Activated CD8-positive, alpha-beta T cell treated with anti-CD3 and anti-CD28 coated beads, Interleukin-2, amount 10 ng/mL, durations not matched to agents 7 days and 5 days (primary cell): Measurements from ENCODE around the gene RINT1. TPM values are rescaled to one million over a fixed set of nuclear protein-coding genes. Genes with fewer than 3 reads are reported as not detected.
A peak's percentile ranks its signal among the peaks of the same experiment; 100 is the strongest.
"Not testable (repeated sequence)": the region's sequence is repeated elsewhere in the genome, so short reads cannot be mapped to it uniquely, and the experiment has no call there.

Experiments
- ATAC-seq: fragments of 150-1000 bp; cut with Tn5 transposase; one replicate; pipeline ENCODE4 v1.10.0; 2021; ENCODE audit warnings: moderate library complexity
- CTCF ChIA-PET: fragments of 350-600 bp; sonication (Branson Sonifier 250); formaldehyde crosslinking; loops from one replicate; lab custom pipeline; 2021; ENCODE audit warnings: antibody characterized with exemption; lab: Charles Lee
- POLR2A ChIA-PET: fragments of 350-600 bp; sonication (Branson Sonifier 250); formaldehyde crosslinking; loops from one replicate; lab custom pipeline; 2021; ENCODE audit warnings: antibody characterized with exemption; lab: Charles Lee
- DNase-seq: peaks from one replicate; pipeline ENCODE4 v3.0.0-alpha.2; 2020
- H3K27ac Mint-ChIP-seq: one replicate; pipeline ENCODE4 v1.8.0; 2021; ENCODE audit warnings: mild to moderate bottlenecking, mixed read lengths
- H3K27me3 Mint-ChIP-seq: one replicate; pipeline ENCODE4 v1.8.0; 2021; ENCODE audit warnings: low read depth, mixed read lengths
- H3K36me3 Mint-ChIP-seq: one replicate; pipeline ENCODE4 v1.8.0; 2021; ENCODE audit warnings: low read depth, mixed read lengths
- H3K4me1 Mint-ChIP-seq: one replicate; pipeline ENCODE4 v1.8.0; 2021; ENCODE audit warnings: low read depth, mixed read lengths
- H3K4me3 Mint-ChIP-seq: one replicate; pipeline ENCODE4 v1.8.0; 2021; ENCODE audit warnings: mild to moderate bottlenecking, mixed read lengths
- H3K9me3 Mint-ChIP-seq: one replicate; pipeline ENCODE4 v1.8.0; 2022; ENCODE audit warnings: mixed read lengths; ENCODE audit not compliant: insufficient read depth
- total RNA-seq, 2 experiments: library from RNA; stranded (reverse); gene quantifications; one replicate each; pipeline ENCODE4 v1.2.3, GENCODE V29; 2021

Gene RINT1
- total RNA-seq, 2 experiments from 2014 or later = 21.1 to 21.9 TPM

GRCh38 chr7:105583061-105583460 is 51.1 kb downstream of the RINT1 start:
- POLR2A ChIA-PET = no interaction called here

GRCh38 chr7:105584165-105584564 is 52.2 kb downstream of the RINT1 start:
- Mint-ChIP-seq H3K27me3 (no peaks in the 10 kb centered on the region), H3K36me3 (no peaks in the 10 kb centered on the region), H3K4me1 (peaks cover 27% of the 10 kb centered on the region), H3K27ac (no peak overlapping the region), H3K4me3 (no peak overlapping the region), H3K9me3 (no peaks in the 10 kb centered on the region)
- ChIA-PET POLR2A (no interaction called here), CTCF (no interaction called here)
- DNase-seq = no peak
- ATAC-seq = no peak

More at GRCh38 chr7:105583061-105583460, 51.1 kb downstream of the RINT1 start:
- no peak overlapping the region for H3K27ac Mint-ChIP-seq
- H3K36me3 Mint-ChIP-seq = no peaks in the 10 kb centered on the region
- H3K4me3 Mint-ChIP-seq = no peak overlapping the region
- ATAC-seq (no peak), DNase-seq (no peak)
- CTCF ChIA-PET = no interaction called here
- H3K27me3 Mint-ChIP-seq = no peaks in the 10 kb centered on the region
- no peaks in the 10 kb centered on the region for H3K9me3 Mint-ChIP-seq
- peaks cover 18% of the 10 kb centered on the region for H3K4me1 Mint-ChIP-seq

GRCh38 chr7:105585850-105586500 is 54.0 kb downstream of the RINT1 start:
- ATAC-seq (no peak), DNase-seq (no peak)
- ChIA-PET POLR2A (interaction anchor here (1.2 kb wide), 1 partner anchor 54 kb away, joined by 4 read pairs; the partner anchor contains the start of gene RINT1), CTCF (interaction anchor here (1.6 kb wide), 1 partner anchor 663 kb away, joined by 3 read pairs; no protein-coding TSS in a partner anchor)
- Mint-ChIP-seq H3K27me3 (no peaks in the 10 kb centered on the region), H3K27ac (peak overlapping the region; percentile 53), H3K4me1 (peaks cover 27% of the 10 kb centered on the region), H3K4me3 (no peak overlapping the region), H3K36me3 (no peaks in the 10 kb centered on the region), H3K9me3 (no peaks in the 10 kb centered on the region)

- no peaks in the 10 kb centered on the region for H3K36me3 Mint-ChIP-seq
- POLR2A ChIA-PET = interaction anchor here (1.0 kb wide), 1 partner anchor 647 kb away, joined by 4 read pairs; no protein-coding TSS in a partner anchor
- peaks cover 2% of the 10 kb centered on the region for H3K27me3 Mint-ChIP-seq
- DNase-seq (no peak), ATAC-seq (no peak)
- H3K9me3 Mint-ChIP-seq = no peaks in the 10 kb centered on the region
- H3K27ac Mint-ChIP-seq = peak overlapping the region; percentile 22
- peaks cover 23% of the 10 kb centered on the region for H3K4me1 Mint-ChIP-seq
- CTCF ChIA-PET = interaction anchor here (1.0 to 2.4 kb wide), 7 partner anchors 11 to 665 kb away, joined by 3 to 19 read pairs (median 4); partner anchors contain the start of gene RINT1
- H3K4me3 Mint-ChIP-seq = no peak overlapping the region
Observed at GRCh38 chr7:105587909-105588635, 56.1 kb downstream of the RINT1 start.

GRCh38 chr7:105589356-105590077 is 57.5 kb downstream of the RINT1 start:
- ATAC-seq = peak; percentile 96
- Mint-ChIP-seq H3K36me3 (no peaks in the 10 kb centered on the region), H3K4me3 (no peak overlapping the region), H3K4me1 (peaks cover 24% of the 10 kb centered on the region), H3K27me3 (peaks cover 2% of the 10 kb centered on the region), H3K9me3 (no peaks in the 10 kb centered on the region), H3K27ac (no peak overlapping the region)
- ChIA-PET POLR2A (interaction anchor here (1.0 to 1.3 kb wide), 2 partner anchors 606 to 649 kb away, joined by 3 to 4 read pairs; no protein-coding TSS in a partner anchor), CTCF (interaction anchor here (0.6 to 2.4 kb wide), 25 partner anchors 8 to 664 kb away, joined by 3 to 19 read pairs (median 3); partner anchors contain the start of genes EFCAB10 and RINT1)
- DNase-seq = peak; percentile 75

GRCh38 chr7:105590793-105591192 is 58.8 kb downstream of the RINT1 start:
- no peak for ATAC-seq
- ChIA-PET CTCF (no interaction called here), POLR2A (no interaction called here)
- no peaks in the 10 kb centered on the region for H3K9me3 Mint-ChIP-seq
- H3K4me3 Mint-ChIP-seq = no peak overlapping the region
- DNase-seq = no peak
- no peaks in the 10 kb centered on the region for H3K36me3 Mint-ChIP-seq
- peaks cover 6% of the 10 kb centered on the region for H3K27me3 Mint-ChIP-seq
- H3K4me1 Mint-ChIP-seq = peaks cover 24% of the 10 kb centered on the region
- no peak overlapping the region for H3K27ac Mint-ChIP-seq

GRCh38 chr7:105591522-105591921 is 59.5 kb downstream of the RINT1 start:
- Mint-ChIP-seq H3K36me3 (no peaks in the 10 kb centered on the region), H3K4me3 (no peak overlapping the region), H3K27me3 (peaks cover 6% of the 10 kb centered on the region), H3K9me3 (no peaks in the 10 kb centered on the region), H3K4me1 (peaks cover 18% of the 10 kb centered on the region), H3K27ac (no peak overlapping the region)
- ATAC-seq = no peak
- CTCF ChIA-PET = interaction anchor here (1.0 kb wide), 1 partner anchor 225 kb away, joined by 3 read pairs; no protein-coding TSS in a partner anchor
- no peak for DNase-seq
- POLR2A ChIA-PET = interaction anchor here (0.7 kb wide), 1 partner anchor 60 kb away, joined by 3 read pairs; the partner anchor contains the start of gene RINT1

GRCh38 chr7:105594034-105594433 is 62.0 kb downstream of the RINT1 start:
- H3K27me3 Mint-ChIP-seq = peaks cover 12% of the 10 kb centered on the region
- no peak overlapping the region for H3K27ac Mint-ChIP-seq
- H3K4me1 Mint-ChIP-seq = peaks cover 6% of the 10 kb centered on the region

GRCh38 chr7:105596866-105597265 is 64.9 kb downstream of the RINT1 start:
- peaks cover 14% of the 10 kb centered on the region for H3K27me3 Mint-ChIP-seq
- CTCF ChIA-PET = no interaction called here
- H3K4me1 Mint-ChIP-seq = peaks cover 2% of the 10 kb centered on the region
- H3K9me3 Mint-ChIP-seq = no peaks in the 10 kb centered on the region
- H3K27ac Mint-ChIP-seq = no peak overlapping the region
- no peak for ATAC-seq
- no peak overlapping the region for H3K4me3 Mint-ChIP-seq
- H3K36me3 Mint-ChIP-seq = no peaks in the 10 kb centered on the region
- POLR2A ChIA-PET = interaction anchor here (0.6 kb wide), 1 partner anchor 412 kb away, joined by 3 read pairs; no protein-coding TSS in a partner anchor
- DNase-seq = no peak

More at GRCh38 chr7:105594034-105594433, 62.0 kb downstream of the RINT1 start:
- ChIA-PET POLR2A (no interaction called here), CTCF (interaction anchor here (0.8 to 1.4 kb wide), 2 partner anchors 63 to 390 kb away, joined by 3 to 4 read pairs; no protein-coding TSS in a partner anchor)
- Mint-ChIP-seq H3K4me3 (no peak overlapping the region), H3K9me3 (no peaks in the 10 kb centered on the region), H3K36me3 (no peaks in the 10 kb centered on the region)
- no peak for ATAC-seq
- no peak for DNase-seq

- H3K27ac Mint-ChIP-seq, H3K4me1 Mint-ChIP-seq, H3K9me3 Mint-ChIP-seq, DNase-seq, H3K4me3 Mint-ChIP-seq, ATAC-seq, H3K36me3 Mint-ChIP-seq: not testable (repeated sequence)
- CTCF ChIA-PET = interaction anchor here (1.1 to 1.4 kb wide), 3 partner anchors 9 to 169 kb away, joined by 3 read pairs; no protein-coding TSS in a partner anchor
- H3K27me3 Mint-ChIP-seq = peaks cover 12% of the 10 kb centered on the region
- POLR2A ChIA-PET = interaction anchor here (0.6 kb wide), 1 partner anchor 456 kb away, joined by 3 read pairs; no protein-coding TSS in a partner anchor
Observed at GRCh38 chr7:105599080-105599479, 67.1 kb downstream of the RINT1 start.

GRCh38 chr7:105599551-105599950 is 67.5 kb downstream of the RINT1 start:
- H3K4me3 Mint-ChIP-seq = no peak overlapping the region
- H3K27me3 Mint-ChIP-seq = peaks cover 12% of the 10 kb centered on the region
- no peaks in the 10 kb centered on the region for H3K4me1 Mint-ChIP-seq
- DNase-seq = no peak
- H3K9me3 Mint-ChIP-seq = no peaks in the 10 kb centered on the region
- CTCF ChIA-PET = interaction anchor here (1.1 to 1.4 kb wide), 3 partner anchors 10 to 170 kb away, joined by 3 read pairs; no protein-coding TSS in a partner anchor
- POLR2A ChIA-PET = interaction anchor here (0.6 kb wide), 1 partner anchor 456 kb away, joined by 3 read pairs; no protein-coding TSS in a partner anchor
- no peaks in the 10 kb centered on the region for H3K36me3 Mint-ChIP-seq
- no peak for ATAC-seq
- H3K27ac Mint-ChIP-seq = no peak overlapping the region
